ENCODE measurements around the gene ZNF438.

The ZNF438 gene

GRCh38 chr10:30970760-30971460 is 60.8 kb downstream of the ZNF438 start:
- no peak for TF ChIP-seq GATA3 (IDR thresholded peaks at IDR 0.05; ENCODE audit: low read depth, low read length)
- no peak for TF ChIP-seq GATA2 (IDR thresholded peaks at IDR 0.05; ENCODE audit: low read depth, low read length)

GRCh38 chr10:30968711-30969110 is 63.0 kb downstream of the ZNF438 start:
- TF ChIP-seq GATA3 (IDR thresholded peaks at IDR 0.05; ENCODE audit: low read depth, low read length), result no peak
- TF ChIP-seq GATA2 (IDR thresholded peaks at IDR 0.05; ENCODE audit: low read depth, low read length), result no peak

DNA sequence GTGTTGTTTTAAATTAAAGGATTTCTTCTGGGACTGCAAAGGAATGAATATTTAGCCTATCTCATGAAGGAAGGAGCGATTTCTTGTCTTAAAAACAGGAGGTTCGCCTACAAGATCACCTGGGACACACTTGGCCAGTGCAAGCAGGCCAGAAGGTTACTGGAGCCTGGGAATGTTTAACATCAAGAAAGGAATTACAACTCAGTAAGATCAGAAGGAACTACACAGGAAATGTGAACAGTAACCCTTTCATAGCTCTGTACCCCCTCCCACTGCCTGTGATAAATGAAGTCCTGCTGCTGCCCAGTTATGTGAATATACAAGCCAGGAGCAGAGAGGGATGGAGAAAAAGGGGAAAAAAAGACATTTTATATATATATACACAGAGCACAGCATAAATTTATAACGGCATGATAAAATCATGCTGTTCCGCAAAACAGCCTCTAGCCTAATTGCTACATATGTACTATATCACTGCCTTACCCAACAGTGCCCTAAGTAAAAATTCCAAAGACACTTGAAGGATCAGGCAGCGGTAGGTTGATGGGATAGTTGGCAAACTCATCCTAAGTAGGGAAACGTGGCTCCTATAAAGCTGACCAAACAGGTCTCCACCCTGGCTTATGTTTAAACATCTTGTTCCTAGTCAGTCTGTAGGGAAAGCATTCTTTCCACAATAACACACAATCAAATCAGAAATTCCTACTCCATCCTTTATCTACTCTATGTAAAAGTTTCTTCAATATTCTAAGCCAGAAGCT is 63.8 kb downstream of the ZNF438 start:
- no peak for TF ChIP-seq GATA3 (IDR thresholded peaks at IDR 0.05; ENCODE audit: low read depth, low read length)
- TF ChIP-seq GATA2 (IDR thresholded peaks at IDR 0.05; ENCODE audit: low read depth, low read length), result no peak

- TF ChIP-seq GATA3 (IDR thresholded peaks at IDR 0.05; ENCODE audit: low read depth, low read length) (no peak), GATA2 (IDR thresholded peaks at IDR 0.05; ENCODE audit: low read depth, low read length) (no peak)
These were observed 67.4 kb downstream of the ZNF438 start for GRCh38 chr10:30963992-30964930.

DNA sequence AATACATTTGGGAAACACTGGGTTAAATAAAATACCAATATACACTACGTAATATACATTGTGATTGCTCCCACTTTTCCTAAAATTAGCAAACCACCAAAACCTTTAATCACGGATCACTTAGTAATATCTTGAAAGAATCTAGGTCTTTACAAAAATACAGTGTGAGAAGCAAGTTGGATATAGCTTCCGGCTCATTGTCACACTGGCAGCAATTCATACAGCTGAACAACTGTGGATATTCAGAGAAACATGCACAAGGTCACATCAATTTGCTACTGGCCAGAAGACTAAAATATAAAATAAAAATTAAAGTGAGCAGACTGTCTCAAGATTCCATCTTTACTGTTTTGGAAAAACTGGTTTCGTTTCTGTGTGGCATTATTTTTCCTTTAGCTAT is 69.1 kb downstream of the ZNF438 start:
- no peak for TF ChIP-seq GATA2 (IDR thresholded peaks at IDR 0.05; ENCODE audit: low read depth, low read length)
- TF ChIP-seq GATA3 (IDR thresholded peaks at IDR 0.05; ENCODE audit: low read depth, low read length), result no peak

DNA sequence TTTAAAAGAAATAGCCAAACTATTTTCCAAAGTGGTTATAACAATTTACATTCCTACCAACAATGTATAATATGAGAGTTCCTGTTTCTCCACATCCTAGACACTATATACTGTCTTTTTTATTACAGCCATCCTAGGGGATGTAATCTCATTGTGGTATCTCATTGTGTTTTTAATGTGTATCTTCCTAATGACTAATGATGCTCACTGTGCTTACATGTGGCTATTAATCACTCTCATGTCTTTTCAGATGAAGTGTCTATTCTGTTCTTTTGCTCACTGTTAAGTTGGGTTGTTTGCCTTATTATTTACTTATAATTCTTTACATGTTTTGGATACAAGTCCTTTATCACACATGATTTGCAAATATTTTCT is 71.8 kb downstream of the ZNF438 start:
- no peak for TF ChIP-seq GATA2 (IDR thresholded peaks at IDR 0.05; ENCODE audit: low read depth, low read length)

- no peak for TF ChIP-seq GATA3 (IDR thresholded peaks at IDR 0.05; ENCODE audit: low read depth, low read length)
- no peak for TF ChIP-seq GATA2 (IDR thresholded peaks at IDR 0.05; ENCODE audit: low read depth, low read length)
These were observed 87.7 kb downstream of the ZNF438 start for GRCh38 chr10:30944005-30944404.

DNA sequence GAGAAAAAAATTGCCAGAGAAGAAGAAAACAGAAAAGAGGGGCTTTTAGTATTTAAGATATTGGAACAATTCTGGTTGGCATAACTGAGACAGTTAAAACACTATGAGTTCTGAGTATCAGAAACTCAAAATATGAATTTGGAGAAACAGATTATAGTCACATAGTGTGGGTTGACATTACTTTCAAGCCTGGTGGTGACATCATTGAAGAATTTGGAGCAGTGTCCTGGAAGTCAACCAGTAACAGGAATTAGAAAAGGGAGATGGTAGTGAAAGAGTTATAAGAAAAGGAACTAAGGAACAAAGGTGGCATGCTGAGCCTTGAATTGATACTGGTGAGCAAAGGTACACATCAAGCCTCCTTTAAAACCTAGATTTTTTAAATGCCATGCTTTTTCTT is 88.2 kb downstream of the ZNF438 start:
- TF ChIP-seq GATA2 (IDR thresholded peaks at IDR 0.05; ENCODE audit: low read depth, low read length) (no peak), GATA3 (IDR thresholded peaks at IDR 0.05; ENCODE audit: low read depth, low read length) (no peak)

DNA sequence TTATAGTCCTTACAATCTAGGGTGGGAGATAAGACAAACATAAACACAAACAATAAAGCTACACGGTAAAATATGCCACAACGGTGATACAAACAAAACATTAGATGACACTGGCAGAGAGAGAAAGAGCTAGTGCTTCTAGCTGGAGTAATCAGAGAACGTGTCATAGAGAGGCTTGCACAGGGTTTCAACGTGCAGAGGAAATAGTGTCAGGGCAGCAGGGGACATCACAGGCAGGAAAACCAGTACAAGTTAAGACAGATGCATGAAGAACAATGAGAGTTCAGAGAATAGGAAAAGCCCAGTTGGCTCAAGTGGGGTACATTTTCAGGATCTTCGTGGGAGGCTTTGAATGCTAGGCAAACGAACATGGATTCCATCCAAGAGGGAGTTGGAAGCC is 91.4 kb downstream of the ZNF438 start:
- TF ChIP-seq GATA2 (IDR thresholded peaks at IDR 0.05; ENCODE audit: low read depth, low read length) (no peak), GATA3 (IDR thresholded peaks at IDR 0.05; ENCODE audit: low read depth, low read length) (no peak)

- TF ChIP-seq GATA3 (IDR thresholded peaks at IDR 0.05; ENCODE audit: low read depth, low read length), result no peak
- TF ChIP-seq GATA2 (IDR thresholded peaks at IDR 0.05; ENCODE audit: low read depth, low read length), result no peak
These were observed 91.9 kb downstream of the ZNF438 start for GRCh38 chr10:30939643-30940251.

- no peak for TF ChIP-seq GATA2 (IDR thresholded peaks at IDR 0.05; ENCODE audit: low read depth, low read length)
These were observed 96.6 kb downstream of the ZNF438 start for GRCh38 chr10:30935078-30935477.

GRCh38 chr10:30931094-30931493 is 100.6 kb downstream of the ZNF438 start:
- no peak for TF ChIP-seq GATA2 (IDR thresholded peaks at IDR 0.05; ENCODE audit: low read depth, low read length)
- no peak for TF ChIP-seq GATA3 (IDR thresholded peaks at IDR 0.05; ENCODE audit: low read depth, low read length)

DNA sequence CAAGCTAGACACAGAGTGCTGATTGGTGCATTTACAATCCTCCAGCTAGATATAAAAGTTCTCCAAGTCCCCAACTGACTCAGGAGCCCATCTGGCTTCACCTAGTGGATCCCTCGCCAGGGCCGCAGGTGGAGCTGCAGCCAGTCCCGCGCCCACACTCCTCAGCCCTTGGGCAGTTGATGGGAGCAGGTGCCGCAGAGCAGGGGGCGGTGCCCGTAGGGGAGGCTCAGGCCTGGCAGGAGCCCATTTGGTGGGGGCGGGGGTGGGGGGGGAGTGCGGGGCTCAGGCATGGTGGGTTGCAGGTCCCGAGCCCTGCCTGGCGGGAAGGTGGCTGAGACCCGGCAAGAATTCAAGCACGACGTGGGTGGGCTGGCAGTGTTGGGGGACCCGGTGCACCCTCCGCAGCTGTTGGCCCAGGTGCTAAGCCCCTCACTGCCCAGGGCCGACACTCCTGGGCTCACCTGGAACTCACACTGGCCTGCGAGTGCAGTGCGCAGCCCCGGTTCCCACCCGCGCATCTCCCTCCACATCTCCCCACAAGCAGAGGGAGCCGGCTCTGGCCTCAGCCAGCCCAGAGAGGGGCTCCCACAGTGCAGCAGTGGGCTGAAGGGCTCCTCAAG is 101.7 kb downstream of the ZNF438 start:
- TF ChIP-seq GATA3 (IDR thresholded peaks at IDR 0.05; ENCODE audit: low read depth, low read length) (no peak), GATA2 (IDR thresholded peaks at IDR 0.05; ENCODE audit: low read depth, low read length) (no peak)

- TF ChIP-seq GATA2 (IDR thresholded peaks at IDR 0.05; ENCODE audit: low read depth, low read length) (no peak), GATA3 (IDR thresholded peaks at IDR 0.05; ENCODE audit: low read depth, low read length) (no peak)
These were observed 102.9 kb downstream of the ZNF438 start for GRCh38 chr10:30928742-30929141.

Data from SH-SY5Y (cell line).